Liver (tissue), 9 donors: ENCODE data around the gene TMEM178B. TPM values are rescaled to one million over a fixed set of nuclear protein-coding genes. Genes with fewer than 3 reads are reported as not detected.

ENCODE experiments used
- DNase-seq: peaks from one replicate; pipeline ENCODE4 v3.0.0-alpha.2; 2017; ENCODE audit warnings: low spot score
- H3K27ac ChIP-seq, 2 donors: one replicate each; pipeline ENCODE4 v1.7.0; 2013; ENCODE audit warnings: inconsistent platforms in 2 of 2, low read length in 2 of 2, control low read depth in 1 of 2, low read depth in 1 of 2, mild to moderate bottlenecking in 1 of 2
- H3K27me3 ChIP-seq, 4 donors: one replicate each; pipeline versions ENCODE4 v1.6.1 to v1.7.0; 2013; ENCODE audit warnings: low read length in 3 of 4, inconsistent platforms in 1 of 4, mild to moderate bottlenecking in 1 of 4, moderate library complexity in 1 of 4; ENCODE audit not compliant: control insufficient read depth in 4 of 4, insufficient read depth in 4 of 4
- H3K36me3 ChIP-seq, 4 donors: one replicate each; pipeline versions ENCODE4 v1.6.1 to v1.7.0; 2013; ENCODE audit warnings: low read length in 3 of 4, mild to moderate bottlenecking in 3 of 4, low read depth in 1 of 4, moderate library complexity in 1 of 4; ENCODE audit not compliant: control insufficient read depth in 4 of 4, insufficient read depth in 3 of 4
- H3K4me1 ChIP-seq, 4 donors: one replicate each; pipeline versions ENCODE4 v1.6.1 to v1.7.0; 2013; ENCODE audit warnings: low read length in 3 of 4, mild to moderate bottlenecking in 3 of 4, moderate library complexity in 1 of 4; ENCODE audit not compliant: control insufficient read depth in 4 of 4, insufficient read depth in 4 of 4
- H3K4me3 ChIP-seq, 3 donors: one replicate each; pipeline versions ENCODE4 v1.6.1 to v1.7.0; 2013; ENCODE audit warnings: low read length in 3 of 3, control low read depth in 1 of 3, low read depth in 1 of 3, mild to moderate bottlenecking in 1 of 3
- H3K9ac ChIP-seq, 2 donors: one replicate each; pipeline ENCODE4 v1.7.0; 2013; ENCODE audit warnings: low read length in 2 of 2, mild to moderate bottlenecking in 2 of 2, moderate library complexity in 2 of 2, control low read depth in 1 of 2, low read depth in 1 of 2
- H3K9me3 ChIP-seq, 4 donors: one replicate each; pipeline versions ENCODE4 v1.6.1 to v1.7.0; 2013; ENCODE audit warnings: low read length in 3 of 4; ENCODE audit not compliant: control insufficient read depth in 4 of 4
- EGR1 ChIP-seq, 2 donors: IDR thresholded peaks; 2 replicates each; pipeline ENCODE4 v1.6.1; 2016 to 2018; ENCODE audit warnings: antibody characterized with exemption in 2 of 2, low read depth in 2 of 2
- FOXA1 ChIP-seq: IDR thresholded peaks from 2 replicates; pipeline ENCODE4 v1.6.1; 2016; ENCODE audit warnings: antibody characterized with exemption
- FOXA2 ChIP-seq: IDR thresholded peaks from 2 replicates; pipeline ENCODE4 v1.6.1; 2016; ENCODE audit warnings: antibody characterized with exemption
- HNF4A ChIP-seq, 2 donors: conservative IDR thresholded peaks; 2 replicates each; pipeline ENCODE4 v1.6.1; 2016; ENCODE audit warnings: antibody characterized with exemption in 2 of 2, mild to moderate bottlenecking in 2 of 2
- HNF4G ChIP-seq: IDR thresholded peaks from 2 replicates; pipeline ENCODE4 v1.6.1; 2016; ENCODE audit warnings: antibody characterized with exemption
- JUND ChIP-seq, 2 donors: IDR thresholded peaks; 2 replicates each; pipeline ENCODE4 v1.6.1; 2016; ENCODE audit warnings: antibody characterized with exemption in 2 of 2
- NR2F2 ChIP-seq: IDR thresholded peaks from 2 replicates; pipeline ENCODE4 v1.6.1; 2016; ENCODE audit warnings: antibody characterized with exemption
- RAD21 ChIP-seq, 2 donors: IDR thresholded peaks; 2 replicates each; pipeline ENCODE4 v1.6.1; 2016; ENCODE audit warnings: antibody characterized with exemption in 2 of 2, mild to moderate bottlenecking in 2 of 2
- RXRA ChIP-seq, 2 donors: IDR thresholded peaks; 2 replicates each; pipeline ENCODE4 v1.6.1; 2017 to 2018; ENCODE audit warnings: antibody characterized with exemption in 2 of 2, mild to moderate bottlenecking in 1 of 2
- SP1 ChIP-seq: IDR thresholded peaks from 2 replicates; pipeline ENCODE4 v1.6.1; 2018; ENCODE audit warnings: antibody characterized with exemption, mild to moderate bottlenecking
- TAF1 ChIP-seq: conservative IDR thresholded peaks from 2 replicates; pipeline ENCODE4 v1.6.1; 2016; ENCODE audit warnings: antibody characterized with exemption, mild to moderate bottlenecking
- YY1 ChIP-seq: IDR thresholded peaks from 2 replicates; pipeline ENCODE4 v1.6.1; 2016; ENCODE audit warnings: antibody characterized with exemption, mild to moderate bottlenecking
- WGBS: extraction: QIAGEN DNeasy Blood & Tissue Kit; methylation state at CpG from one replicate; pipeline ENCODE4 v1.1.7; 2013; 5-methylcytosine and 5-hydroxymethylcytosine counted together
- polyA plus RNA-seq, 2 donors: library from polyadenylated mRNA; stranded (reverse) in 1 of 2; unstranded in 1 of 2; fragments of 200-250 nt in 1 of 2; fragments of >200 nt in 1 of 2; fragmentation: Nextera tagmentation in 1 of 2; extraction: Ambion mirVana in 1 of 2; gene quantifications; one replicate each; pipeline versions ENCODE4 v1.2.1 to v1.2.3, GENCODE V29; 2013 to 2015
- total RNA-seq, 2 donors: library from RNA; depleted of rRNA; stranded (reverse); fragments of >200 nt; gene quantifications; one replicate each; pipeline ENCODE4 v1.2.3, GENCODE V29; 2014
- TF ChIP-seq, protein P1 (sequence below): fragments of 150-350 bp; IDR thresholded peaks from 2 replicates; pipeline ENCODE4 v1.5.1; 2017; ENCODE audit warnings: improper control_type of control experiment, low read depth, low read length; ENCODE audit not compliant: missing input control
- TF ChIP-seq, protein P2 (sequence below): IDR thresholded peaks from 2 replicates; pipeline ENCODE4 v1.6.1; 2016; ENCODE audit warnings: antibody characterized with exemption
- TF ChIP-seq, protein P3 (sequence below): IDR thresholded peaks from 2 replicates; pipeline ENCODE4 v1.6.1; 2016; ENCODE audit warnings: antibody characterized with exemption
- donor health status: healthy.
- donor health status: healthy.
- donor health status: healthy.
- donor health status: healthy.
- donor health status: healthy.

TMEM178B gene
- total and polyA plus RNA-seq, 4 donors, result under 0.01 to 0.02 (median under 0.01) TPM; not detected in 1

DNA sequence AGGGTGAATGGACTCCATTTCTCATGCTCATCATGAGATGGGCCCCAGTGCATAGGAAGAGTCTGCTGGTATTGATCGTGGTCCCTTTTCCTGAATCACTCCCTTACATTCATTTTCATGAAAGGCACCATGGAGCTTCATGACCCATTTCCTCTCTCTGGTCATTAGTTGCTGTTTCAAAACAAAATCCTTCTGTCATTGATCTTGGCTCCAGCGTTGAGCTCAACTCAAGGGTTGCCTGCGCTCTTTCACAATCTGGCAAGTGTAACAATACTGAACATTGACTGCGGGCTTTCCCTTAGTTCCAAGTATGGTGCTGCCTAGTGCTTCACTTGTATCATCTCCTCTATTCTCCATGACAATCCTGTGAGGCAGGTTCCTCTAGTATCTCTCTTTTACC lies 197.6 kb downstream of the TMEM178B start:
- TF ChIP-seq, protein P1, sequence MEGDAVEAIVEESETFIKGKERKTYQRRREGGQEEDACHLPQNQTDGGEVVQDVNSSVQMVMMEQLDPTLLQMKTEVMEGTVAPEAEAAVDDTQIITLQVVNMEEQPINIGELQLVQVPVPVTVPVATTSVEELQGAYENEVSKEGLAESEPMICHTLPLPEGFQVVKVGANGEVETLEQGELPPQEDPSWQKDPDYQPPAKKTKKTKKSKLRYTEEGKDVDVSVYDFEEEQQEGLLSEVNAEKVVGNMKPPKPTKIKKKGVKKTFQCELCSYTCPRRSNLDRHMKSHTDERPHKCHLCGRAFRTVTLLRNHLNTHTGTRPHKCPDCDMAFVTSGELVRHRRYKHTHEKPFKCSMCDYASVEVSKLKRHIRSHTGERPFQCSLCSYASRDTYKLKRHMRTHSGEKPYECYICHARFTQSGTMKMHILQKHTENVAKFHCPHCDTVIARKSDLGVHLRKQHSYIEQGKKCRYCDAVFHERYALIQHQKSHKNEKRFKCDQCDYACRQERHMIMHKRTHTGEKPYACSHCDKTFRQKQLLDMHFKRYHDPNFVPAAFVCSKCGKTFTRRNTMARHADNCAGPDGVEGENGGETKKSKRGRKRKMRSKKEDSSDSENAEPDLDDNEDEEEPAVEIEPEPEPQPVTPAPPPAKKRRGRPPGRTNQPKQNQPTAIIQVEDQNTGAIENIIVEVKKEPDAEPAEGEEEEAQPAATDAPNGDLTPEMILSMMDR, result no peak
- no peak for TF ChIP-seq FOXA2
- TF ChIP-seq TAF1, result no peak
- TF ChIP-seq RXRA (IDR thresholded peaks at IDR 0.05), result no peak
- no peak for TF ChIP-seq RAD21 (IDR thresholded peaks at IDR 0.05)
- TF ChIP-seq NR2F2, result no peak
- TF ChIP-seq, protein P2, sequence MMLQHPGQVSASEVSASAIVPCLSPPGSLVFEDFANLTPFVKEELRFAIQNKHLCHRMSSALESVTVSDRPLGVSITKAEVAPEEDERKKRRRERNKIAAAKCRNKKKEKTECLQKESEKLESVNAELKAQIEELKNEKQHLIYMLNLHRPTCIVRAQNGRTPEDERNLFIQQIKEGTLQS, result no peak
- Histone ChIP-seq H3K36me3 (no peaks in the 10 kb centered on the region), H3K27ac (no peak overlapping the region), H3K9me3 (no peaks in the 10 kb centered on the region), H3K4me3 (no peak overlapping the region), H3K27me3 (peaks cover 0 to 3% (median 0%) of the 10 kb centered on the region in 4 donors), H3K4me1 (no peaks in the 10 kb centered on the region), H3K9ac (no peak overlapping the region)
- no peak for DNase-seq
- 68% methylated on average over 4 of the region's 4 CpGs for WGBS

DNA sequence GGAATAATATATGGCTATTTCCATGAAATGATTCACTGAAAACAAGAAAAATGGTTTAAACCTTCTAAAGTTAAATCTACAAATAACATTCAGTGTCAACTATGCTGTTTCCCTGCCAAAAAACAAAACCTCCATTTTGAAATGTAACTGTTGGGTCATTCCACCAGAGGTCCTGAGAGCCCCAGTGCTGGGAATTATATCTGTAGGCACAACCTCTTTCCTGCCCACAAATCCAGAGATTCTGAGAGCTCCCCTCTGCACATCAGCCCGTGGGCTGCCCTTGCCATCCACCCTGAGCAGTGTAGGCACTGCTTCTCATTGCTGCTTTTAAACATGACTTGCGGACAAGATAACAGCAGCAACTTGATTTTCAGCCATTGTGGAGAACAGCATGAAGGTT lies 198.6 kb downstream of the TMEM178B start:
- DNase-seq, result no peak
- H3K9me3 ChIP-seq, result no peaks in the 10 kb centered on the region
- no peaks in the 10 kb centered on the region for H3K36me3 ChIP-seq
- H3K4me1 ChIP-seq, result no peaks in the 10 kb centered on the region
- no peak for TF ChIP-seq HNF4G
- no peak for TF ChIP-seq NR2F2
- TF ChIP-seq FOXA2, result no peak
- TF ChIP-seq EGR1 (IDR thresholded peaks at IDR 0.05; ENCODE audit: low read depth in 2 of 2), result no peak
- no peak for TF ChIP-seq RXRA (IDR thresholded peaks at IDR 0.05)
- no peak for TF ChIP-seq HNF4A (conservative IDR thresholded peaks at IDR 0.05)
- TF ChIP-seq, protein P1, result no peak
- no peak for TF ChIP-seq JUND (IDR thresholded peaks at IDR 0.05)
- no peak for TF ChIP-seq YY1
- TF ChIP-seq, protein P3, sequence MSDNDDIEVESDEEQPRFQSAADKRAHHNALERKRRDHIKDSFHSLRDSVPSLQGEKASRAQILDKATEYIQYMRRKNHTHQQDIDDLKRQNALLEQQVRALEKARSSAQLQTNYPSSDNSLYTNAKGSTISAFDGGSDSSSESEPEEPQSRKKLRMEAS, result no peak
- no peak for TF ChIP-seq TAF1
- no peak for TF ChIP-seq FOXA1
- WGBS, result 67% methylated on average over 2 of the region's 2 CpGs
- H3K4me3 ChIP-seq, result no peak overlapping the region
- H3K27me3 ChIP-seq, result peaks cover 0 to 3% (median 0%) of the 10 kb centered on the region in 4 donors
- no peak overlapping the region for H3K27ac ChIP-seq
- H3K9ac ChIP-seq, result no peak overlapping the region

DNA sequence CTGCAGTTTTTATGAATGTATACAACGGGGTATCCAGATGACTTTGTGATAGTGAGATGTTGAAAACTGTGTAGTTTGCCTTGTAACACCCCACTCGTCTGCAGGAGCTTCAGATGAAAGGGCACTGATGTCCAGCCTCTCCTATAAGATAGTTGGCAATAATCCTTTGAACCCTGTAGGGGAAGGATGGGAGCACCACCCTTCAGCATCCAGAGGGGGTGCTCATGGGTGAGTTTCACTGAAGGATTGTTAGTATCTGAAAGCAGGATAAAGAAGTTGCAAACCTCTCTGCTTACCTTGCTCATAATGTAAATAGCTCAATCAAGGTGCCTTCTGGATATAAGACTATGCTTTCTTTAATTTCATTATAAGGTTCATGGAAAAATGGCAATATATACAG lies 201.5 kb downstream of the TMEM178B start:
- Histone ChIP-seq H3K27ac (no peak overlapping the region), H3K9ac (no peak overlapping the region), H3K4me1 (no peaks in the 10 kb centered on the region), H3K27me3 (peaks cover 0 to 3% (median 0%) of the 10 kb centered on the region in 4 donors), H3K4me3 (no peak overlapping the region), H3K36me3 (no peaks in the 10 kb centered on the region), H3K9me3 (no peaks in the 10 kb centered on the region)
- DNase-seq, result no peak
- WGBS, result 83% methylated on average over 2 of the region's 2 CpGs
- no peak for TF ChIP-seq HNF4A (conservative IDR thresholded peaks at IDR 0.05)
- TF ChIP-seq, protein P1, result no peak
- no peak for TF ChIP-seq FOXA2
- TF ChIP-seq, protein P3, result no peak
- TF ChIP-seq SP1, result no peak
- TF ChIP-seq JUND (IDR thresholded peaks at IDR 0.05), result no peak
